H1 (cell line): ENCODE data around the gene GSPT1. TPM values are rescaled to one million over a fixed set of nuclear protein-coding genes. Genes with fewer than 3 reads are reported as not detected.

Experiments
- CTCF ChIA-PET: fragments of 300-600 bp; sonication (Branson Sonifier 250); formaldehyde crosslinking; loops from one replicate; lab custom pipeline; 2021; ENCODE audit not compliant: partially characterized antibody; lab: Charles Lee
- POLR2A ChIA-PET: fragments of 300-600 bp; sonication (Branson Sonifier 250); formaldehyde crosslinking; loops from one replicate; lab custom pipeline; 2021; ENCODE audit warnings: inconsistent platforms; ENCODE audit not compliant: partially characterized antibody; lab: Charles Lee
- DNase-seq, 2 experiments: peaks; one replicate each; pipeline versions ENCODE4 v3.0.0 to v3.0.0-alpha.2; 2010 to 2022; ENCODE audit warnings: low spot score in 2 of 2, low read depth in 1 of 2, mixed read lengths in 1 of 2
- FAIRE-seq: peaks from 2 replicates; lab custom pipeline; 2011; peaks lifted over from hg19 to GRCh38; lab: Jason Lieb, UNC
- H2AFZ ChIP-seq: 2 replicates; pipeline ENCODE4 v1.8.1; 2012; ENCODE audit warnings: low read length, inconsistent platforms
- H2AK5ac ChIP-seq: 2 replicates; pipeline ENCODE4 v1.6.1; 2013; ENCODE audit warnings: low read depth, low read length
- H2BK120ac ChIP-seq: replicated peaks from 2 replicates; pipeline ENCODE3; 2013; ENCODE audit warnings: low read depth, low read length, inconsistent platforms
- H2BK12ac ChIP-seq: 2 replicates; pipeline ENCODE4 v1.6.1; 2013; ENCODE audit warnings: low read depth, low read length
- H2BK15ac ChIP-seq: 2 replicates; pipeline ENCODE4 v1.6.1; 2013; ENCODE audit warnings: low read length
- H2BK20ac ChIP-seq: 2 replicates; pipeline ENCODE4 v1.6.1; 2013; ENCODE audit warnings: low read length
- H2BK5ac ChIP-seq: 2 replicates; pipeline ENCODE4 v1.6.1; 2013; ENCODE audit warnings: low read depth, low read length
- H3K14ac ChIP-seq: 2 replicates; pipeline ENCODE4 v1.6.1; 2013; ENCODE audit warnings: inconsistent platforms; ENCODE audit not compliant: insufficient read length
- H3K18ac ChIP-seq: 2 replicates; pipeline ENCODE4 v1.6.1; 2013; ENCODE audit warnings: low read length; ENCODE audit errors: extremely low read depth
- H3K23ac ChIP-seq: 2 replicates; pipeline ENCODE4 v1.6.1; 2013; ENCODE audit warnings: inconsistent platforms; ENCODE audit not compliant: insufficient read length
- H3K23me2 ChIP-seq: 2 replicates; pipeline ENCODE4 v1.6.1; 2013; ENCODE audit warnings: low read depth, low read length
- H3K27ac ChIP-seq: 2 replicates; pipeline ENCODE4 v1.6.1; 2011; ENCODE audit warnings: low read depth, low read length, inconsistent platforms
- H3K27me3 ChIP-seq, 4 experiments: replicated peaks in 1 of 4; 1 replicate in 1 of 4; 2 replicates in 3 of 4; pipeline versions ENCODE4 v1.6.1 to v1.8.1; 2011 to 2013; ENCODE audit warnings: low read length in 3 of 4, mild to moderate bottlenecking in 3 of 4, inconsistent platforms in 2 of 4, mixed read lengths in 2 of 4, moderate library complexity in 1 of 4; ENCODE audit not compliant: control insufficient read depth in 3 of 4, insufficient read depth in 3 of 4; ENCODE audit errors: extremely low read depth in 1 of 4
- H3K36me3 ChIP-seq, 4 experiments: 2 replicates each; pipeline versions ENCODE4 v1.6.1 to v1.8.1; 2011 to 2013; ENCODE audit warnings: mild to moderate bottlenecking in 4 of 4, low read length in 3 of 4, moderate library complexity in 2 of 4, control low read depth in 1 of 4, inconsistent platforms in 1 of 4; ENCODE audit not compliant: insufficient read depth in 4 of 4, control insufficient read depth in 2 of 4
- H3K4ac ChIP-seq: replicated peaks from 2 replicates; pipeline ENCODE3; 2013; ENCODE audit warnings: low read length, low read depth, mixed read lengths, inconsistent platforms; ENCODE audit not compliant: insufficient read length
- H3K4me1 ChIP-seq, 4 experiments: replicated peaks in 1 of 4; 1 replicate in 1 of 4; 2 replicates in 3 of 4; pipeline versions ENCODE4 v1.6.1 to v1.8.1; 2011 to 2013; ENCODE audit warnings: low read length in 3 of 4, inconsistent platforms in 2 of 4, mixed read lengths in 1 of 4; ENCODE audit not compliant: insufficient read depth in 4 of 4, control insufficient read depth in 3 of 4
- H3K4me2 ChIP-seq, 2 experiments: 2 replicates each; pipeline versions ENCODE4 v1.6.1 to v1.8.1; 2011 to 2013; ENCODE audit warnings: low read depth in 2 of 2, low read length in 2 of 2, control low read depth in 1 of 2, inconsistent platforms in 1 of 2, mild to moderate bottlenecking in 1 of 2; ENCODE audit not compliant: insufficient read depth in 1 of 2
- H3K4me3 ChIP-seq, 4 experiments: fragments of 200-600, 300-600 bp in 1 of 4; sonication (generic), shearing (Covaris generic), sonication (Bioruptor Twin) in 1 of 4; 2 replicates each; pipeline versions ENCODE4 v1.5.1 to v1.8.1; 2011 to 2016; ENCODE audit warnings: low read length in 4 of 4, low read depth in 3 of 4, control low read depth in 2 of 4, inconsistent platforms in 2 of 4, mild to moderate bottlenecking in 2 of 4, mixed read lengths in 1 of 4, moderate library complexity in 1 of 4; ENCODE audit not compliant: insufficient read depth in 2 of 4; ENCODE audit errors: extremely low read depth in 1 of 4
- H3K56ac ChIP-seq: replicated peaks from 2 replicates; pipeline ENCODE3; 2013; ENCODE audit warnings: low read depth, mild to moderate bottlenecking, mixed read lengths, low read length, inconsistent platforms; ENCODE audit not compliant: insufficient read length
- H3K79me1 ChIP-seq: 2 replicates; pipeline ENCODE4 v1.6.1; 2013; ENCODE audit warnings: low read depth, low read length, control low read depth
- H3K79me2 ChIP-seq, 2 experiments: 2 replicates each; pipeline versions ENCODE4 v1.6.1 to v1.8.1; 2012 to 2013; ENCODE audit warnings: low read length in 2 of 2, mild to moderate bottlenecking in 2 of 2, inconsistent platforms in 1 of 2; ENCODE audit not compliant: insufficient read depth in 2 of 2, control insufficient read depth in 1 of 2
- H3K9ac ChIP-seq, 4 experiments: replicated peaks in 1 of 4; 1 replicate in 1 of 4; 2 replicates in 3 of 4; pipeline versions ENCODE4 v1.6.1 to v1.8.1; 2011 to 2013; ENCODE audit warnings: low read depth in 3 of 4, low read length in 3 of 4, control low read depth in 2 of 4, mild to moderate bottlenecking in 2 of 4, moderate library complexity in 2 of 4, inconsistent platforms in 1 of 4; ENCODE audit errors: extremely low read depth in 1 of 4
- H3K9me3 ChIP-seq, 2 experiments: 2 replicates each; pipeline versions ENCODE4 v1.6.1 to v1.8.1; 2012 to 2013; ENCODE audit warnings: mild to moderate bottlenecking in 2 of 2, moderate library complexity in 2 of 2, control low read depth in 1 of 2, inconsistent platforms in 1 of 2, low read depth in 1 of 2, low read length in 1 of 2, mixed read lengths in 1 of 2; ENCODE audit not compliant: insufficient read depth in 2 of 2
- H4K20me1 ChIP-seq, 2 experiments: replicated peaks in 1 of 2; 2 replicates each; pipeline versions ENCODE3 to v1.8.1; 2011 to 2013; ENCODE audit warnings: inconsistent platforms in 2 of 2, low read length in 2 of 2, mild to moderate bottlenecking in 1 of 2; ENCODE audit not compliant: insufficient read depth in 2 of 2, control insufficient read depth in 1 of 2
- H4K5ac ChIP-seq: 2 replicates; pipeline ENCODE4 v1.6.1; 2013; ENCODE audit warnings: low read length, low read depth, mixed read lengths, inconsistent platforms; ENCODE audit not compliant: insufficient read length
- H4K8ac ChIP-seq: 2 replicates; pipeline ENCODE4 v1.8.0; 2013; ENCODE audit warnings: mild to moderate bottlenecking, moderate library complexity, low read length, inconsistent platforms; ENCODE audit not compliant: insufficient read depth; ENCODE audit errors: extremely low read depth
- H4K91ac ChIP-seq: replicated peaks from 2 replicates; pipeline ENCODE3; 2013; ENCODE audit warnings: low read length, mixed read lengths, inconsistent platforms; ENCODE audit not compliant: insufficient read length
- JUN ChIP-seq: IDR thresholded peaks from 2 replicates; pipeline ENCODE4 v1.6.1; 2011; ENCODE audit warnings: low read depth, mild to moderate bottlenecking, improper control_type of control experiment, low read length
- POLR2AphosphoS5 ChIP-seq: IDR thresholded peaks from 2 replicates; pipeline ENCODE4 v1.6.1; 2011; ENCODE audit warnings: low read depth, low read length
- WGBS, 2 experiments: shearing (Covaris generic) in 1 of 2; methylation state at CpG; one replicate each; pipeline versions ENCODE4 v1.1.6 to v1.1.7; 2013 to 2015; ENCODE audit warnings: low lambda C conversion rate in 2 of 2, mixed read lengths in 2 of 2, inconsistent platforms in 1 of 2, low coverage in 1 of 2, missing lambda C conversion rate in 1 of 2; ENCODE audit not compliant: insufficient replicate concordance in 2 of 2, insufficient coverage in 1 of 2, insufficient read length in 1 of 2; ENCODE audit errors: extremely low coverage in 1 of 2, missing lambda C conversion rate in 1 of 2; 5-methylcytosine and 5-hydroxymethylcytosine counted together
- polyA plus RNA-seq, 7 experiments: library from polyadenylated mRNA; depleted of rRNA in 3 of 7; stranded (reverse) in 5 of 7; unstranded in 2 of 7; fragments of >200 nt in 5 of 7; fragments of 200-250 nt in 2 of 7; gene quantifications; 1 replicate in 5 of 7; 2 replicates in 1 of 7; 4 replicates in 1 of 7; pipeline versions ENCODE4 v1.2.1 to v1.2.3, GENCODE V29; 2011 to 2013; ENCODE audit warnings: missing spikeins in 2 of 7, mixed read lengths in 2 of 7
- total RNA-seq: library from RNA; stranded (reverse); fragmentation: NEBNext Ultra II Directional; extraction: Animal tissue kit (Norgen Biotek cat#: 25700); gene quantifications from 2 replicates; pipeline ENCODE4 v1.2.1, GENCODE V29; 2021
- TF ChIP-seq, protein P1 (sequence below): IDR thresholded peaks from 2 replicates; pipeline ENCODE4 v1.6.1; 2011; ENCODE audit warnings: low read length, improper control_type of control experiment

The GSPT1 gene
- total and polyA plus RNA-seq, 2 of the 8 experiments (the other 6 are each of a cell fraction or from before 2014, with no cell fraction given): 51.0 to 204 TPM

DNA sequence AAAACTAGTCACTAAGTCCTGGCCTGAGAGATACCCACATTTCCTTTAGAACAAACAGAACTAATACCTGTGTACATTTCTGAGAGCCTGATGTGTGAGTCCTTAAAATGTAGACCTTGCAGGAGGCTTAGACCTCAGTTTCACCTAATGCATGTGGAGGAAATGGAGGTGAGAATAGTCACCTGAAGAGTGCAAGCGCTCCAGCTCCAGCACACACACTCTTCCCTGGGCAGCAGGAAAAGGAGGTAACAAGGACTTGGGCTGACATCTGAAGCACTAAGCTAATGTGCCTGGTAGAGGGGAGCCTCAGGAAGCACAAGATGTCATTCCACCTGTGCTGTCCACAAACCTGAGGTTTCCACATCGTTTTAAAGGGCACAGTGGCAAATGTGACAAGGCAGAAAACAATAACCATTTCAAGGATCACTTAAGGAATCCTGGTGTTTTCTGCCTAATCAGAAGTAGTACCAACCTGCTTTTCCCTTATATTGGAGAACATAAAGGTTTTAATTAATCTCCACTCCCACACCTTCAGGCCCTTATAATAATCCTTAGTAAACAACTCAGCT is 47.3 kb downstream of the GSPT1 start:
- DNase-seq (no peak), FAIRE-seq (no peak)
- no peak overlapping the region for H3K27ac ChIP-seq
- H3K9ac ChIP-seq: no peak overlapping the region
- no peak overlapping the region for H2BK12ac ChIP-seq
- H2BK5ac ChIP-seq: no peak overlapping the region
- H3K18ac ChIP-seq: no peak overlapping the region
- no peak overlapping the region for H3K4ac ChIP-seq
- H2BK120ac ChIP-seq: no peak overlapping the region
- no peaks in the 10 kb centered on the region for H3K4me1 ChIP-seq
- no peak overlapping the region for H3K14ac ChIP-seq
- H3K79me1 ChIP-seq: no peaks in the 10 kb centered on the region
- no peak overlapping the region for H4K5ac ChIP-seq
- no peaks in the 10 kb centered on the region for H4K20me1 ChIP-seq
- no peaks in the 10 kb centered on the region for H3K27me3 ChIP-seq
- 94% methylated on average over 2 of the region's 2 CpGs; no CpG with 5 or more reads in 1 of the 2 experiments for WGBS, 2 experiments
- H3K36me3 ChIP-seq: peaks cover 0 to 31% (median 15%) of the 10 kb centered on the region in 4 experiments; a peak in 6 of 8 replicates
- no peak overlapping the region for H2AFZ ChIP-seq
- no peak overlapping the region for H3K4me2 ChIP-seq
- no peak overlapping the region for H2BK15ac ChIP-seq
- H3K56ac ChIP-seq: no peak overlapping the region
- no peaks in the 10 kb centered on the region for H3K9me3 ChIP-seq
- no peak overlapping the region for H2BK20ac ChIP-seq
- no peaks in the 10 kb centered on the region for H3K23me2 ChIP-seq
- no peaks in the 10 kb centered on the region for H3K79me2 ChIP-seq
- H2AK5ac ChIP-seq: no peak overlapping the region
- H4K8ac ChIP-seq: no peak overlapping the region
- ChIA-PET CTCF (interaction anchor here (0.6 to 0.7 kb wide), 2 partner anchors 11 to 43 kb away, joined by 3 read pairs; no protein-coding TSS in a partner anchor), POLR2A (interaction anchor here (0.6 to 1.4 kb wide), 5 partner anchors 10 to 218 kb away, joined by 3 to 4 read pairs (median 3); partner anchors contain the start of gene TXNDC11)
- no peak overlapping the region for H3K23ac ChIP-seq
- TF ChIP-seq POLR2AphosphoS5: no peak
- TF ChIP-seq, protein P1, sequence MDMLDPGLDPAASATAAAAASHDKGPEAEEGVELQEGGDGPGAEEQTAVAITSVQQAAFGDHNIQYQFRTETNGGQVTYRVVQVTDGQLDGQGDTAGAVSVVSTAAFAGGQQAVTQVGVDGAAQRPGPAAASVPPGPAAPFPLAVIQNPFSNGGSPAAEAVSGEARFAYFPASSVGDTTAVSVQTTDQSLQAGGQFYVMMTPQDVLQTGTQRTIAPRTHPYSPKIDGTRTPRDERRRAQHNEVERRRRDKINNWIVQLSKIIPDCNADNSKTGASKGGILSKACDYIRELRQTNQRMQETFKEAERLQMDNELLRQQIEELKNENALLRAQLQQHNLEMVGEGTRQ: no peak
- no peak for TF ChIP-seq JUN
- H3K4me3 ChIP-seq: no peak overlapping the region
- no peak overlapping the region for H4K91ac ChIP-seq
